Fibroblast of lung (primary cell): ENCODE measurements around the gene GPS1. TPM values are rescaled to one million over a fixed set of nuclear protein-coding genes. Genes with fewer than 3 reads are reported as not detected.

Source experiments
- DNase-seq, 2 donors: peaks; one replicate each; pipeline versions ENCODE4 v3.0.0 to v3.0.0-alpha.2; 2010; ENCODE audit warnings: low read depth in 2 of 2
- H2AFZ ChIP-seq: 2 replicates; pipeline ENCODE4 v1.5.1; 2012; ENCODE audit warnings: low read length, control low read depth, inconsistent platforms
- H3K27ac ChIP-seq: 2 replicates; pipeline ENCODE4 v1.5.1; 2011; ENCODE audit warnings: low read length, control low read depth; ENCODE audit not compliant: insufficient read depth
- H3K27me3 ChIP-seq: 2 replicates; pipeline ENCODE4 v1.5.1; 2011; ENCODE audit warnings: mild to moderate bottlenecking, low read length; ENCODE audit not compliant: control insufficient read depth, insufficient read depth
- H3K36me3 ChIP-seq: 2 replicates; pipeline ENCODE4 v1.5.1; 2011; ENCODE audit warnings: low read length; ENCODE audit not compliant: control insufficient read depth, insufficient read depth
- H3K4me1 ChIP-seq: 2 replicates; pipeline ENCODE4 v1.5.1; 2011; ENCODE audit warnings: low read length; ENCODE audit not compliant: control insufficient read depth, insufficient read depth; ENCODE audit errors: extremely low read depth
- H3K4me2 ChIP-seq: 2 replicates; pipeline ENCODE4 v1.5.1; 2011; ENCODE audit warnings: low read length, control low read depth; ENCODE audit not compliant: insufficient read depth; ENCODE audit errors: extremely low read depth
- H3K4me3 ChIP-seq, 4 experiments: fragments of 200-600 bp in 1 of 4; sonication (generic) in 1 of 4; replicated peaks in 1 of 4; 2 replicates each; pipeline ENCODE4 v1.5.1; 2011 to 2016; ENCODE audit warnings: low read length in 4 of 4, low read depth in 3 of 4, mild to moderate bottlenecking in 3 of 4, control low read depth in 2 of 4, inconsistent platforms in 1 of 4, mixed read lengths in 1 of 4; ENCODE audit not compliant: insufficient read depth in 1 of 4; ENCODE audit errors: control extremely low read depth in 1 of 4
- H3K79me2 ChIP-seq: 2 replicates; pipeline ENCODE4 v1.5.1; 2012; ENCODE audit warnings: mild to moderate bottlenecking, low read length, inconsistent platforms; ENCODE audit not compliant: control insufficient read depth, insufficient read depth
- H3K9ac ChIP-seq: 2 replicates; pipeline ENCODE4 v1.5.1; 2011; ENCODE audit warnings: mild to moderate bottlenecking, low read length, control low read depth; ENCODE audit not compliant: insufficient read depth
- H3K9me3 ChIP-seq: 2 replicates; pipeline ENCODE4 v1.5.1; 2012; ENCODE audit warnings: low read depth, low read length; ENCODE audit not compliant: control insufficient read depth, insufficient read depth
- H4K20me1 ChIP-seq: 2 replicates; pipeline ENCODE4 v1.5.1; 2011; ENCODE audit warnings: low read length; ENCODE audit not compliant: control insufficient read depth, insufficient read depth; ENCODE audit errors: extremely low read depth
- CTCF ChIP-seq, 2 donors: IDR thresholded peaks in 1 of 2; conservative IDR thresholded peaks in 1 of 2; 1 replicate in 1 of 2; 2 replicates in 1 of 2; pipeline ENCODE4 v1.5.1; 2011 to 2012; ENCODE audit warnings: low read length in 2 of 2, control low read depth in 1 of 2, inconsistent platforms in 1 of 2, low read depth in 1 of 2, mild to moderate bottlenecking in 1 of 2
- EZH2 ChIP-seq: IDR thresholded peaks from 2 replicates; pipeline ENCODE4 v1.5.1; 2012; ENCODE audit warnings: low read length, control low read depth, mild to moderate bottlenecking; ENCODE audit errors: missing control alignments
- polyA plus RNA-seq, 2 donors: library from polyadenylated mRNA; depleted of rRNA in 1 of 2; stranded (reverse) in 1 of 2; unstranded in 1 of 2; fragments of >200 nt; gene quantifications; 2 replicates each; pipeline ENCODE4 v1.2.1, GENCODE V29; 2011 to 2012; ENCODE audit warnings: missing spikeins in 1 of 2
- total RNA-seq: library from RNA; depleted of rRNA; stranded (reverse); fragments of >200 nt; gene quantifications from 2 replicates; pipeline ENCODE4 v1.2.1, GENCODE V29; 2014

Gene GPS1
- total and polyA plus RNA-seq, 2 donors (not counting 1 experiment from before 2014, with no cell fraction given), result 53.3 to 76.6 TPM

DNA sequence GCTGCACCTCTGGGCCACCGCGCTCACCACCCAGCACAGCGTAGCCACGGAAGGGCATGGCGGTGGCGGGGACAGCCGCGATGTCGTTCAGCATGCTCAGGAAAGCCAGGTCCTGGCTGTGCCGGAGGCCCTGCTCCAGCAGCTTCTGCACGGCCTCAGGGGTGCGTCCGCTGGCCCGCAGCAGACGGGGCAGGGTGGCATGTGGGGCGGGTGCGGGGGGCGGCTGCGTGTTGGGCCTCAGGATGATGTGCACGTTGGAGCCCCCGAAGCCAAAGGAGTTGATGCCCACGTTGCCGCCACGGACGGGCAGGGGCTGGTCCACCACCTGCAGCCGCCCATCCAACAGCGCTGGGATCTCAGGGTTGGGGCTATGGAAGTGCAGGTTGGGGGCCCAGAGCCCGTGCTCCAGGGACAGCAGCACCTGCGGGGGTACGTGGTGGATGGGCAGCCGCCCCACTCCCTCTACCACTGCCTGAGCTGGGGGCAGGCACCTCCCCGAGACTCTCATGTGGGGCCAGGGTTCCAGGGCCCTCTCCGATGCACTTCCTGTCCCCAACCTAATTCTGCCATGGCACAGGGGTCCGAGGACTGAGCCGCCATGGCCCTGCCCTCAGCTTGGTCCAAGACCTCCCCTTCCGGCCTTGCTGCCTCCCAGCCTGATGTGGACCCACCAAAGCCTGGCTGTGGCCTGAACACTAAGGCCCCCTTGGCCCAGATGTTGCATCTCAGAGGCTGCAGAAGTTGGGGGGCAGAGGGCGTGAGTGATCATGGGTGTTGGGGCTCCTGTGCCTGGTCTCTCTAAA lies 39.8 kb downstream of the GPS1 start:
- Histone ChIP-seq H3K79me2 (peaks cover 36% of the 10 kb centered on the region), H3K4me3 (no peak overlapping the region), H3K27me3 (no peaks in the 10 kb centered on the region), H3K36me3 (peaks cover 80% of the 10 kb centered on the region), H3K4me2 (no peak overlapping the region), H4K20me1 (peaks cover 1% of the 10 kb centered on the region), H2AFZ (no peak overlapping the region), H3K27ac (no peak overlapping the region), H3K4me1 (peaks cover 5% of the 10 kb centered on the region), H3K9ac (no peak overlapping the region), H3K9me3 (no peaks in the 10 kb centered on the region)
- TF ChIP-seq EZH2, result no peak
- TF ChIP-seq CTCF (conservative IDR thresholded peaks at IDR 0.05 in 1 of 2, IDR thresholded peaks at IDR 0.05 in 1 of 2; ENCODE audit: low read depth in 1 of 2, low read length in 2 of 2), result no peak
- no peak for DNase-seq

- H3K79me2 ChIP-seq, result peaks cover 43% of the 10 kb centered on the region
- peaks cover 75% of the 10 kb centered on the region for H3K36me3 ChIP-seq
- H3K4me2 ChIP-seq, result no peak overlapping the region
- H3K9me3 ChIP-seq, result no peaks in the 10 kb centered on the region
- peaks cover 1% of the 10 kb centered on the region for H4K20me1 ChIP-seq
- TF ChIP-seq EZH2, result no peak
- TF ChIP-seq CTCF (conservative IDR thresholded peaks at IDR 0.05 in 1 of 2, IDR thresholded peaks at IDR 0.05 in 1 of 2; ENCODE audit: low read depth in 1 of 2, low read length in 2 of 2), result no peak
- no peak overlapping the region for H3K4me3 ChIP-seq
- DNase-seq, result no peak
- H3K27ac ChIP-seq, result no peak overlapping the region
- H2AFZ ChIP-seq, result no peak overlapping the region
- H3K27me3 ChIP-seq, result no peaks in the 10 kb centered on the region
- H3K4me1 ChIP-seq, result peaks cover 8% of the 10 kb centered on the region
- H3K9ac ChIP-seq, result no peak overlapping the region
Observed at GRCh38 chr17:82092094-82092586, 40.4 kb downstream of the GPS1 start.

- H3K27me3 ChIP-seq, result no peaks in the 10 kb centered on the region
- no peak for TF ChIP-seq EZH2
- TF ChIP-seq CTCF (conservative IDR thresholded peaks at IDR 0.05 in 1 of 2, IDR thresholded peaks at IDR 0.05 in 1 of 2; ENCODE audit: low read depth in 1 of 2, low read length in 2 of 2), result no peak
- H3K9me3 ChIP-seq, result no peaks in the 10 kb centered on the region
- H3K9ac ChIP-seq, result no peak overlapping the region
- no peak for DNase-seq
- H4K20me1 ChIP-seq, result peaks cover 1% of the 10 kb centered on the region
- H3K4me2 ChIP-seq, result no peak overlapping the region
- peaks cover 8% of the 10 kb centered on the region for H3K4me1 ChIP-seq
- no peak overlapping the region for H3K4me3 ChIP-seq
- H3K79me2 ChIP-seq, result peaks cover 48% of the 10 kb centered on the region
- peaks cover 71% of the 10 kb centered on the region for H3K36me3 ChIP-seq
- H3K27ac ChIP-seq, result no peak overlapping the region
- H2AFZ ChIP-seq, result no peak overlapping the region
Observed at GRCh38 chr17:82092628-82092994, 40.9 kb downstream of the GPS1 start.
